GM19240 (cell line): ENCODE results near the gene SHISA6.

Experiments
- DNase-seq: peaks from one replicate; pipeline ENCODE4 v3.0.0; 2011; ENCODE audit warnings: low spot score; ENCODE audit not compliant: insufficient read length

The SHISA6 gene

GRCh38 chr17:11446316-11446715 is 205.3 kb downstream of the SHISA6 start:
- no peak for DNase-seq

- DNase-seq = no peak
Measured at GRCh38 chr17:11454096-11454495, 213.1 kb downstream of the SHISA6 start.

GRCh38 chr17:11458279-11458678 is 217.3 kb downstream of the SHISA6 start:
- no peak for DNase-seq

- no peak for DNase-seq
Measured at GRCh38 chr17:11459861-11460331, 218.9 kb downstream of the SHISA6 start.

- DNase-seq = no peak
Measured at GRCh38 chr17:11461993-11462548, 221.1 kb downstream of the SHISA6 start.

GRCh38 chr17:11467639-11468038 is 226.6 kb downstream of the SHISA6 start:
- DNase-seq = no peak

GRCh38 chr17:11485336-11486100 is 244.5 kb downstream of the SHISA6 start:
- DNase-seq = no peak

- DNase-seq = no peak
Measured at GRCh38 chr17:11486101-11486867, 245.3 kb downstream of the SHISA6 start.

GRCh38 chr17:11486868-11487310 is 245.9 kb downstream of the SHISA6 start:
- no peak for DNase-seq

- no peak for DNase-seq
Measured at GRCh38 chr17:11487469-11487868, 246.5 kb downstream of the SHISA6 start.

- DNase-seq = no peak
Measured at GRCh38 chr17:11488407-11488806, 247.4 kb downstream of the SHISA6 start.

GRCh38 chr17:11490171-11490755 is 249.2 kb downstream of the SHISA6 start:
- DNase-seq = no peak

GRCh38 chr17:11492511-11492910 is 251.5 kb downstream of the SHISA6 start:
- DNase-seq = no peak

- no peak for DNase-seq
Measured at GRCh38 chr17:11493936-11494335, 252.9 kb downstream of the SHISA6 start.

- no peak for DNase-seq
Measured at GRCh38 chr17:11495613-11496012, 254.6 kb downstream of the SHISA6 start.

GRCh38 chr17:11499881-11500280 is 258.9 kb downstream of the SHISA6 start:
- DNase-seq = no peak

- DNase-seq = no peak
Measured at GRCh38 chr17:11503308-11504035, 262.5 kb downstream of the SHISA6 start.

- DNase-seq = no peak
Measured at GRCh38 chr17:11506635-11507034, 265.6 kb downstream of the SHISA6 start.

GRCh38 chr17:11511696-11512095 is 270.7 kb downstream of the SHISA6 start:
- DNase-seq = no peak

- no peak for DNase-seq
Measured at GRCh38 chr17:11514565-11514964, 273.6 kb downstream of the SHISA6 start.
